Esophagus squamous epithelium (tissue), 5 donors: ENCODE data around the gene MBP. TPM values are rescaled to one million over a fixed set of nuclear protein-coding genes. Genes with fewer than 3 reads are reported as not detected.
A peak's percentile ranks its signal among the peaks of the same experiment; 100 is the strongest.

ENCODE experiments used
- DNase-seq: peaks from one replicate; lab custom pipeline; 2025; lab: John Stamatoyannopoulos, UW
- H3K27ac ChIP-seq, 4 donors: fragments of 200-600 bp; sonication (generic); one replicate each; pipeline ENCODE4 v1.5.1; 2016 to 2019; ENCODE audit warnings: mild to moderate bottlenecking in 1 of 4
- H3K27me3 ChIP-seq, 4 donors: fragments of 200-600 bp; sonication (generic); 1 replicate in 3 of 4; 2 replicates in 1 of 4; pipeline versions ENCODE4 v1.5.1 to v1.6.0; 2017 to 2021; ENCODE audit warnings: antibody characterized with exemption in 1 of 4
- H3K36me3 ChIP-seq, 3 donors: fragments of 200-600 bp; sonication (generic); one replicate each; pipeline ENCODE4 v1.5.1; 2016 to 2019
- H3K4me1 ChIP-seq, 3 donors: fragments of 200-600 bp; sonication (generic); one replicate each; pipeline ENCODE4 v1.5.1; 2017 to 2019
- H3K4me3 ChIP-seq, 4 donors: fragments of 200-600 bp; sonication (generic); 1 replicate in 3 of 4; 2 replicates in 1 of 4; pipeline ENCODE4 v1.5.1; 2016 to 2019; ENCODE audit warnings: mild to moderate bottlenecking in 2 of 4, moderate library complexity in 1 of 4
- H3K9me3 ChIP-seq, 3 donors: fragments of 200-600 bp; sonication (generic); one replicate each; pipeline ENCODE4 v1.5.1; 2016 to 2019
- CTCF ChIP-seq, 6 experiments: fragments of 450-650 bp in 4 of 6; fragments of 200-600 bp in 2 of 6; sonication (generic) in 2 of 6; IDR thresholded peaks; one replicate each; pipeline ENCODE4 v1.5.1; 2016 to 2019; ENCODE audit warnings: antibody characterized with exemption in 6 of 6, mild to moderate bottlenecking in 4 of 6, moderate library complexity in 4 of 6
- POLR2A ChIP-seq, 4 donors: fragments of 450-650 bp; IDR thresholded peaks; one replicate each; pipeline ENCODE4 v1.6.1; 2017; ENCODE audit warnings: antibody characterized with exemption in 4 of 4, mild to moderate bottlenecking in 4 of 4, moderate library complexity in 3 of 4
- WGBS, 2 donors: methylation state at CpG; one replicate each; pipeline ENCODE4 v1.1.5; 2018; 5-methylcytosine and 5-hydroxymethylcytosine counted together
- intact Hi-C: fragments of 100-400 bp; cut with DNase I; formaldehyde crosslinking; loops from one replicate; pipeline ENCODE4 v1.15.0; 2022
- total RNA-seq, 4 donors: library from RNA; depleted of rRNA; stranded (reverse); fragments of >200 nt; gene quantifications; one replicate each; pipeline ENCODE4 v1.1.0, GENCODE V29; 2016
- donor health status: DM: yes; HTN: yes; CAD: no.

The MBP gene
- total RNA-seq, 4 donors from 2014 or later: 21.9 to 38.9 (median 25.2) TPM

- H3K27ac ChIP-seq: peak overlapping the region in 1 of 4 donors; percentile 29
- no peak for DNase-seq
- H3K36me3 ChIP-seq: peaks cover 0 to 19% (median 0%) of the 10 kb centered on the region in 3 donors
- H3K27me3 ChIP-seq: no peaks in the 10 kb centered on the region
- TF ChIP-seq POLR2A (IDR thresholded peaks at IDR 0.05) (no peak), CTCF (IDR thresholded peaks at IDR 0.05) (no peak)
- no peaks in the 10 kb centered on the region for H3K9me3 ChIP-seq
- WGBS, 2 donors: 64 to 70% methylated on average over 13 of the region's 20 CpGs
- H3K4me3 ChIP-seq: no peak overlapping the region
- peaks cover 0 to 32% (median 5%) of the 10 kb centered on the region in 3 donors for H3K4me1 ChIP-seq
- intact Hi-C loops: no loop called here
Measured at GRCh38 chr18:76973520-76974266, 158.9 kb downstream of the MBP start.

GRCh38 chr18:76972846-76973519 is 159.6 kb downstream of the MBP start:
- peaks cover 0 to 26% (median 0%) of the 10 kb centered on the region in 3 donors for H3K36me3 ChIP-seq
- no peak for DNase-seq
- H3K9me3 ChIP-seq: no peaks in the 10 kb centered on the region
- no peaks in the 10 kb centered on the region for H3K27me3 ChIP-seq
- no peak for TF ChIP-seq POLR2A (IDR thresholded peaks at IDR 0.05)
- no peak for TF ChIP-seq CTCF (IDR thresholded peaks at IDR 0.05)
- peak overlapping the region in 1 of 4 donors; percentile 29 for H3K27ac ChIP-seq
- intact Hi-C loops: no loop called here
- H3K4me3 ChIP-seq: no peak overlapping the region
- H3K4me1 ChIP-seq: peaks cover 0 to 31% (median 5%) of the 10 kb centered on the region in 3 donors
- 26 to 36% methylated on average over 13 of the region's 13 CpGs for WGBS, 2 donors

GRCh38 chr18:76972241-76972640 is 160.3 kb downstream of the MBP start:
- Histone ChIP-seq H3K27ac (no peak overlapping the region), H3K9me3 (no peaks in the 10 kb centered on the region), H3K27me3 (no peaks in the 10 kb centered on the region), H3K4me3 (no peak overlapping the region), H3K36me3 (peaks cover 0 to 27% (median 0%) of the 10 kb centered on the region in 3 donors), H3K4me1 (peaks cover 0 to 24% (median 5%) of the 10 kb centered on the region in 3 donors)
- WGBS, 2 donors: 54 to 55% methylated on average over 4 to 6 of the region's 6 CpGs
- intact Hi-C loops: no loop called here
- no peak for DNase-seq
- TF ChIP-seq CTCF (IDR thresholded peaks at IDR 0.05): no peak
- no peak for TF ChIP-seq POLR2A (IDR thresholded peaks at IDR 0.05)

GRCh38 chr18:76970770-76971559 is 161.6 kb downstream of the MBP start:
- Histone ChIP-seq H3K9me3 (no peaks in the 10 kb centered on the region), H3K27ac (no peak overlapping the region), H3K4me1 (peaks cover 0 to 20% (median 5%) of the 10 kb centered on the region in 3 donors), H3K4me3 (no peak overlapping the region), H3K36me3 (peaks cover 0 to 34% (median 0%) of the 10 kb centered on the region in 3 donors), H3K27me3 (no peaks in the 10 kb centered on the region)
- TF ChIP-seq CTCF (IDR thresholded peaks at IDR 0.05) (no peak), POLR2A (IDR thresholded peaks at IDR 0.05) (no peak)
- 72 to 88% methylated on average over 9 to 11 of the region's 11 CpGs for WGBS, 2 donors
- intact Hi-C loops: no loop called here
- no peak for DNase-seq
